Mesodermal cell (in vitro differentiated cells): ENCODE results near the gene TPRN. TPM values are rescaled to one million over a fixed set of nuclear protein-coding genes. Genes with fewer than 3 reads are reported as not detected.
"Not testable (repeated sequence)": the region's sequence is repeated elsewhere in the genome, so short reads cannot be mapped to it uniquely, and the experiment has no call there.

Source experiments
- H3K27ac ChIP-seq: 2 replicates; pipeline ENCODE4 v1.7.0; 2013; ENCODE audit warnings: mild to moderate bottlenecking, low read depth, low read length, moderate library complexity; ENCODE audit not compliant: severe bottlenecking
- H3K36me3 ChIP-seq: 2 replicates; pipeline ENCODE4 v1.7.1; 2013; ENCODE audit warnings: mild to moderate bottlenecking, low read length, moderate library complexity; ENCODE audit not compliant: control insufficient read depth, insufficient read depth
- H3K4me1 ChIP-seq: one replicate; pipeline ENCODE4 v1.7.1; 2013; ENCODE audit warnings: mild to moderate bottlenecking, low read length; ENCODE audit not compliant: insufficient read depth, control insufficient read depth, poor library complexity, severe bottlenecking
- H3K4me3 ChIP-seq: 2 replicates; pipeline ENCODE4 v1.7.0; 2013; ENCODE audit warnings: low read length, control low read depth, mild to moderate bottlenecking; ENCODE audit not compliant: insufficient read depth, poor library complexity, severe bottlenecking; ENCODE audit errors: extremely low read depth
- H3K9me3 ChIP-seq: 2 replicates; pipeline ENCODE4 v1.7.1; 2013; ENCODE audit warnings: mild to moderate bottlenecking, low read length, moderate library complexity; ENCODE audit not compliant: control insufficient read depth
- whole genome bisulfite sequencing, 2 experiments: methylation state at CpG; one replicate each; pipeline ENCODE4 v1.1.5; 2013; ENCODE audit warnings: missing lambda C conversion rate in 2 of 2; ENCODE audit not compliant: insufficient coverage in 2 of 2; 5-methylcytosine and 5-hydroxymethylcytosine counted together
- polyA plus RNA-seq, 2 experiments: library from polyadenylated mRNA; stranded (reverse); fragments of 50-300 nt; gene quantifications; one replicate each; pipeline ENCODE4 v1.2.3, GENCODE V29; 2013

Gene TPRN
- 13.7 TPM for polyA plus RNA-seq (2013, experiment 1 of 2)
- 26.8 TPM for polyA plus RNA-seq (2013, experiment 2 of 2)

GRCh38 chr9:137200311-137201204 is at the start of gene TPRN:
Gene TPRN (minus strand): TSS chr9:137200741. CDS start chr9:137200711, 30 bp downstream.
- WGBS, 2 experiments: 0% methylated on average over 98 to 102 of the region's 118 CpGs
- peak within 1 kb of the TSS; percentile 53 for H3K4me3 ChIP-seq
- H3K9me3 ChIP-seq: no peaks in the 10 kb centered on the region
- H3K36me3 ChIP-seq: peaks cover 7% of the 10 kb centered on the region
- H3K27ac ChIP-seq: peak within 1 kb of the TSS; percentile 23
- H3K4me1 ChIP-seq: peaks cover 22% of the 10 kb centered on the region

GRCh38 chr9:137247916-137248175 is 47.3 kb upstream of the TPRN start:
- H3K36me3 ChIP-seq: peaks cover 13% of the 10 kb centered on the region
- 85 to 86% methylated on average over 2 of the region's 6 CpGs for WGBS, 2 experiments
- no peak overlapping the region for H3K4me3 ChIP-seq
- H3K4me1 ChIP-seq: peaks cover 5% of the 10 kb centered on the region
- no peak overlapping the region for H3K27ac ChIP-seq
- no peaks in the 10 kb centered on the region for H3K9me3 ChIP-seq

- no peak overlapping the region for H3K27ac ChIP-seq
These were observed 46.8 kb upstream of the TPRN start for GRCh38 chr9:137247135-137247915.

GRCh38 chr9:137245450-137246421 is 45.2 kb upstream of the TPRN start:
- Histone ChIP-seq H3K9me3 (no peaks in the 10 kb centered on the region), H3K4me3 (no peak overlapping the region), H3K4me1 (peaks cover 8% of the 10 kb centered on the region), H3K27ac (no peak overlapping the region), H3K36me3 (peaks cover 27% of the 10 kb centered on the region)
- WGBS, 2 experiments: 92 to 96% methylated on average over 20 to 25 of the region's 25 CpGs

More at GRCh38 chr9:137247135-137247915, 46.8 kb upstream of the TPRN start:
- Histone ChIP-seq H3K36me3 (peaks cover 18% of the 10 kb centered on the region), H3K4me3 (no peak overlapping the region), H3K9me3 (no peaks in the 10 kb centered on the region), H3K4me1 (peaks cover 10% of the 10 kb centered on the region)
- 75 to 78% methylated on average over 13 to 19 of the region's 20 CpGs for WGBS, 2 experiments

- Histone ChIP-seq H3K36me3 (peaks cover 27% of the 10 kb centered on the region), H3K27ac (no peak overlapping the region), H3K9me3 (no peaks in the 10 kb centered on the region), H3K4me1 (peaks cover 8% of the 10 kb centered on the region), H3K4me3 (no peak overlapping the region)
- WGBS, 2 experiments: 76 to 79% methylated on average over 30 to 35 of the region's 36 CpGs
These were observed 44.2 kb upstream of the TPRN start for GRCh38 chr9:137244486-137245449.

GRCh38 chr9:137243626-137244485 is 43.3 kb upstream of the TPRN start:
- Histone ChIP-seq H3K36me3 (peaks cover 27% of the 10 kb centered on the region), H3K4me1 (peaks cover 8% of the 10 kb centered on the region), H3K27ac (no peak overlapping the region), H3K9me3 (no peaks in the 10 kb centered on the region), H3K4me3 (no peak overlapping the region)
- WGBS, 2 experiments: 68 to 83% methylated on average over 10 to 13 of the region's 15 CpGs

GRCh38 chr9:137243266-137243625 is 42.7 kb upstream of the TPRN start:
- H3K4me3 ChIP-seq: not testable (repeated sequence)
- WGBS, 2 experiments: 95 to 98% methylated on average over 7 to 10 of the region's 18 CpGs

GRCh38 chr9:137242269-137243203 is 42.0 kb upstream of the TPRN start:
- H3K4me3 ChIP-seq: peak overlapping the region; percentile 93
- peaks cover 27% of the 10 kb centered on the region for H3K36me3 ChIP-seq
- H3K9me3 ChIP-seq: no peaks in the 10 kb centered on the region
- H3K27ac ChIP-seq: no peak overlapping the region
- 86 to 87% methylated on average over 34 to 35 of the region's 36 CpGs for WGBS, 2 experiments
- peaks cover 8% of the 10 kb centered on the region for H3K4me1 ChIP-seq

More at GRCh38 chr9:137243266-137243625, 42.7 kb upstream of the TPRN start:
- not testable (repeated sequence) for H3K9me3 ChIP-seq, H3K4me1 ChIP-seq, H3K27ac ChIP-seq
- H3K36me3 ChIP-seq: peaks cover 27% of the 10 kb centered on the region
